ENCODE data around the gene LETM1. TPM values are rescaled to one million over a fixed set of nuclear protein-coding genes. Genes with fewer than 3 reads are reported as not detected.

LETM1 gene
- total and polyA plus RNA-seq, 2 of the 13 experiments (the other 11 are each of a cell fraction or from before 2014, with no cell fraction given): 9.7 to 41.6 TPM

DNA sequence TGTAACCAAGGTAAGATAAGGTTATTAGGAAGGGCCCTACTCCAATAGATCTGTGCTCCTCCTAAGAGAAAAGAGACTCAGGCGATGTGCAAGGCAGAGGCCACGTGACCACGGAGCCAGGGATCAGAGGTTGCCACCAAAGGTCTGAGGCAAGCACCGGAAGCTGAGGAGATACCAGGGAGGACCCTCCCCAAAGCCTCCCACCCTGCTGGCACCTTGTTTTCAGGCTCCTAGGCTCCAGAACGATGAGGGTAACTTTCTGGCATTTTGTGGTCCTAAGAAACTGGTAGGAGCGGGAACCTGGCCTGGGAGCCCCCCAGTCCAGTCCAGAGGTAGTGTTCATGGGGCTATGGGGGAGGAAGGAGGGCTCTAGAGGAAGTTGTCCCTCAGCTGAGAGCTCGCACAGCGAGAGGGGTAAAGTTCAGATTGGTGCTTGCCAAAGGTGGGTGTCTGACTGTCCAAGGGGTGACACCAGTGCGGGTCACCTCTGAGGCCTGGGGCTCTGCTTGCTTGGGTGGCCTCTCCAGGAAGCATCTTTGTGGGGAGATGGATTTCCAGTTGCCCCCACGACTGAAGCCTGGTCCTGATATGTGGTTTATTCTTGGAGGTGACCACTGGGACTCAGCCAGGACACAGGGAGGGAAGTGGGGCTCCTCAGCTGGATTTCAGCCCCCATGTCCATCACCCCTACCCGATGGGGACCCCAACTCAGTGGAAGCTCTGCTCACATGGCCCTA lies 7.5 kb upstream of the LETM1 start (continued):
- TF ChIP-seq ZNF317 (CRISPR knock-in tag; IDR thresholded peaks at IDR 0.05): no peak
- no peak for TF ChIP-seq CHD2 (IDR thresholded peaks at IDR 0.05; ENCODE audit: low read depth, low read length)
- no peak for TF ChIP-seq ZBTB21 (CRISPR knock-in tag; IDR thresholded peaks at IDR 0.05)
- TF ChIP-seq, protein P1, sequence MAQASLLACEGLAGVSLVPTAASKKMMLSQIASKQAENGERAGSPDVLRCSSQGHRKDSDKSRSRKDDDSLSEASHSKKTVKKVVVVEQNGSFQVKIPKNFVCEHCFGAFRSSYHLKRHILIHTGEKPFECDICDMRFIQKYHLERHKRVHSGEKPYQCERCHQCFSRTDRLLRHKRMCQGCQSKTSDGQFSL (CRISPR knock-in tag; IDR thresholded peaks at IDR 0.05): no peak
- TF ChIP-seq ZNF235 (CRISPR knock-in tag; IDR thresholded peaks at IDR 0.05; ENCODE audit: borderline replicate concordance): no peak
- no peak; the same call in 1 of the 2 replicates for TF ChIP-seq CCDC6 (CRISPR knock-in tag; IDR thresholded peaks at IDR 0.05)
- TF ChIP-seq, protein P2, sequence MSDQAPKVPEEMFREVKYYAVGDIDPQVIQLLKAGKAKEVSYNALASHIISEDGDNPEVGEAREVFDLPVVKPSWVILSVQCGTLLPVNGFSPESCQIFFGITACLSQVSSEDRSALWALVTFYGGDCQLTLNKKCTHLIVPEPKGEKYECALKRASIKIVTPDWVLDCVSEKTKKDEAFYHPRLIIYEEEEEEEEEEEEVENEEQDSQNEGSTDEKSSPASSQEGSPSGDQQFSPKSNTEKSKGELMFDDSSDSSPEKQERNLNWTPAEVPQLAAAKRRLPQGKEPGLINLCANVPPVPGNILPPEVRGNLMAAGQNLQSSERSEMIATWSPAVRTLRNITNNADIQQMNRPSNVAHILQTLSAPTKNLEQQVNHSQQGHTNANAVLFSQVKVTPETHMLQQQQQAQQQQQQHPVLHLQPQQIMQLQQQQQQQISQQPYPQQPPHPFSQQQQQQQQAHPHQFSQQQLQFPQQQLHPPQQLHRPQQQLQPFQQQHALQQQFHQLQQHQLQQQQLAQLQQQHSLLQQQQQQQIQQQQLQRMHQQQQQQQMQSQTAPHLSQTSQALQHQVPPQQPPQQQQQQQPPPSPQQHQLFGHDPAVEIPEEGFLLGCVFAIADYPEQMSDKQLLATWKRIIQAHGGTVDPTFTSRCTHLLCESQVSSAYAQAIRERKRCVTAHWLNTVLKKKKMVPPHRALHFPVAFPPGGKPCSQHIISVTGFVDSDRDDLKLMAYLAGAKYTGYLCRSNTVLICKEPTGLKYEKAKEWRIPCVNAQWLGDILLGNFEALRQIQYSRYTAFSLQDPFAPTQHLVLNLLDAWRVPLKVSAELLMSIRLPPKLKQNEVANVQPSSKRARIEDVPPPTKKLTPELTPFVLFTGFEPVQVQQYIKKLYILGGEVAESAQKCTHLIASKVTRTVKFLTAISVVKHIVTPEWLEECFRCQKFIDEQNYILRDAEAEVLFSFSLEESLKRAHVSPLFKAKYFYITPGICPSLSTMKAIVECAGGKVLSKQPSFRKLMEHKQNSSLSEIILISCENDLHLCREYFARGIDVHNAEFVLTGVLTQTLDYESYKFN (CRISPR knock-in tag; conservative IDR thresholded peaks at IDR 0.05): peak; percentile 77
- TF ChIP-seq ZNF367 (CRISPR knock-in tag; IDR thresholded peaks at IDR 0.05; ENCODE audit: borderline replicate concordance): no peak
- no peak for TF ChIP-seq ZFP62 (CRISPR knock-in tag; IDR thresholded peaks at IDR 0.05)
- TF ChIP-seq TSC22D2 (CRISPR knock-in tag; IDR thresholded peaks at IDR 0.05; ENCODE audit: borderline replicate concordance): no peak
- 0 out of 2 replicates have a peak, but pooled peaks have one; percentile 18 for TF ChIP-seq KMT2B (CRISPR knock-in tag; IDR thresholded peaks at IDR 0.05)
- no peak for TF ChIP-seq ZNF558 (CRISPR knock-in tag; IDR thresholded peaks at IDR 0.05; ENCODE audit: borderline replicate concordance)
- TF ChIP-seq MXD4 (CRISPR knock-in tag; IDR thresholded peaks at IDR 0.05): peak; percentile 55; the same call in 1 of the 2 replicates
- no peak for TF ChIP-seq SRSF9 (IDR thresholded peaks at IDR 0.05; ENCODE audit: borderline replicate concordance, insufficient read depth, low read depth, low read length, poor library complexity, severe bottlenecking)
- no peak for TF ChIP-seq ZNF496 (CRISPR knock-in tag; IDR thresholded peaks at IDR 0.05; ENCODE audit: insufficient replicate concordance)
- TF ChIP-seq ZNF329 (CRISPR knock-in tag; IDR thresholded peaks at IDR 0.05; ENCODE audit: low read depth): no peak
- no peak for TF ChIP-seq ZFP36L2 (CRISPR knock-in tag; IDR thresholded peaks at IDR 0.05)
- TF ChIP-seq SETDB1 (CRISPR knock-in tag; IDR thresholded peaks at IDR 0.05; ENCODE audit: borderline replicate concordance): no peak
- no peak for TF ChIP-seq TAF15 (IDR thresholded peaks at IDR 0.05; ENCODE audit: low read depth, low read length, poor library complexity, severe bottlenecking)
- TF ChIP-seq, protein P3, sequence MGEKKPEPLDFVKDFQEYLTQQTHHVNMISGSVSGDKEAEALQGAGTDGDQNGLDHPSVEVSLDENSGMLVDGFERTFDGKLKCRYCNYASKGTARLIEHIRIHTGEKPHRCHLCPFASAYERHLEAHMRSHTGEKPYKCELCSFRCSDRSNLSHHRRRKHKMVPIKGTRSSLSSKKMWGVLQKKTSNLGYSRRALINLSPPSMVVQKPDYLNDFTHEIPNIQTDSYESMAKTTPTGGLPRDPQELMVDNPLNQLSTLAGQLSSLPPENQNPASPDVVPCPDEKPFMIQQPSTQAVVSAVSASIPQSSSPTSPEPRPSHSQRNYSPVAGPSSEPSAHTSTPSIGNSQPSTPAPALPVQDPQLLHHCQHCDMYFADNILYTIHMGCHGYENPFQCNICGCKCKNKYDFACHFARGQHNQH (CRISPR knock-in tag; IDR thresholded peaks at IDR 0.05): no peak; the same call in 1 of the 2 replicates
- TF ChIP-seq, protein P4, sequence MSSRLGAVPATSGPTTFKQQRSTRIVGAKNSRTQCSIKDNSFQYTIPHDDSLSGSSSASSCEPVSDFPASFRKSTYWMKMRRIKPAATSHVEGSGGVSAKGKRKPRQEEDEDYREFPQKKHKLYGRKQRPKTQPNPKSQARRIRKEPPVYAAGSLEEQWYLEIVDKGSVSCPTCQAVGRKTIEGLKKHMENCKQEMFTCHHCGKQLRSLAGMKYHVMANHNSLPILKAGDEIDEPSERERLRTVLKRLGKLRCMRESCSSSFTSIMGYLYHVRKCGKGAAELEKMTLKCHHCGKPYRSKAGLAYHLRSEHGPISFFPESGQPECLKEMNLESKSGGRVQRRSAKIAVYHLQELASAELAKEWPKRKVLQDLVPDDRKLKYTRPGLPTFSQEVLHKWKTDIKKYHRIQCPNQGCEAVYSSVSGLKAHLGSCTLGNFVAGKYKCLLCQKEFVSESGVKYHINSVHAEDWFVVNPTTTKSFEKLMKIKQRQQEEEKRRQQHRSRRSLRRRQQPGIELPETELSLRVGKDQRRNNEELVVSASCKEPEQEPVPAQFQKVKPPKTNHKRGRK (CRISPR knock-in tag; IDR thresholded peaks at IDR 0.05): no peak
